WTC11 (cell line): ENCODE results near the gene ZNF254. TPM values are rescaled to one million over a fixed set of nuclear protein-coding genes. Genes with fewer than 3 reads are reported as not detected.

Source experiments
- ATAC-seq: fragments of 200-7000 bp; cut with Tn5 transposase; 2 replicates; pipeline ENCODE4 v1.10.0; 2021; ENCODE audit warnings: mild to moderate bottlenecking, moderate library complexity
- CTCF ChIA-PET: fragments of 300-600 bp; sonication (Branson Sonifier 250); formaldehyde crosslinking; loops from one replicate; lab custom pipeline; 2021; ENCODE audit warnings: antibody characterized with exemption; lab: Charles Lee
- POLR2A ChIA-PET: fragments of 350-600 bp; sonication (Branson Sonifier 250); formaldehyde crosslinking; loops from one replicate; lab custom pipeline; 2021; ENCODE audit warnings: antibody characterized with exemption; lab: Charles Lee
- DNase-seq: peaks from one replicate; pipeline ENCODE4 v3.0.0; 2021; ENCODE audit warnings: low spot score
- H3K27ac Mint-ChIP-seq: 2 replicates; pipeline ENCODE4 v1.8.0; 2021; ENCODE audit warnings: mixed read lengths
- H3K27me3 Mint-ChIP-seq: 2 replicates; pipeline ENCODE4 v1.8.0; 2021; ENCODE audit warnings: low read depth, mild to moderate bottlenecking, moderate library complexity, mixed read lengths
- H3K36me3 Mint-ChIP-seq: 2 replicates; pipeline ENCODE4 v1.8.0; 2021; ENCODE audit warnings: mixed read lengths
- H3K4me1 Mint-ChIP-seq: 2 replicates; pipeline ENCODE4 v1.8.0; 2022; ENCODE audit warnings: mixed read lengths
- H3K4me3 Mint-ChIP-seq: 2 replicates; pipeline ENCODE4 v1.8.0; 2021; ENCODE audit warnings: mild to moderate bottlenecking, moderate library complexity, mixed read lengths
- H3K9me3 Mint-ChIP-seq: 2 replicates; pipeline ENCODE4 v1.8.0; 2021; ENCODE audit warnings: mixed read lengths
- ATF3 ChIP-seq: sonication (generic); formaldehyde crosslinking; conservative IDR thresholded peaks from 2 replicates; pipeline ENCODE4 v1.8.1; 2022; ENCODE audit warnings: mild to moderate bottlenecking, missing genetic modification reagents
- CBFB ChIP-seq: sonication (generic); formaldehyde crosslinking; IDR thresholded peaks from 2 replicates; pipeline ENCODE4 v1.8.1; 2022; ENCODE audit warnings: mild to moderate bottlenecking, low read depth, missing genetic modification reagents
- CDX4 ChIP-seq: fragments of 250-450 bp; sonication (Bioruptor Pico); IDR thresholded peaks from 2 replicates; pipeline ENCODE4 v1.9.0; 2021; ENCODE audit warnings: moderate library complexity, mild to moderate bottlenecking, inconsistent platforms, borderline replicate concordance
- EMX1 ChIP-seq: fragments of 250-450 bp; sonication (Bioruptor Pico); IDR thresholded peaks from 2 replicates; pipeline ENCODE4 v1.8.0; 2021; ENCODE audit warnings: mild to moderate bottlenecking
- GABPB1 ChIP-seq: sonication (generic); formaldehyde crosslinking; IDR thresholded peaks from 2 replicates; pipeline ENCODE4 v1.8.1; 2023; ENCODE audit warnings: mild to moderate bottlenecking, missing genetic modification reagents
- GTF2I ChIP-seq: fragments of 250-450 bp; sonication (Bioruptor Pico); conservative IDR thresholded peaks from 2 replicates; pipeline ENCODE4 v1.4.0; 2021; ENCODE audit warnings: mild to moderate bottlenecking
- IRF2 ChIP-seq: sonication (generic); formaldehyde crosslinking; IDR thresholded peaks from 2 replicates; pipeline ENCODE4 v1.8.0; 2022; ENCODE audit warnings: low read depth, missing genetic modification reagents, borderline replicate concordance
- MLX ChIP-seq: sonication (generic); formaldehyde crosslinking; IDR thresholded peaks from 2 replicates; pipeline ENCODE4 v1.8.1; 2023; ENCODE audit warnings: mild to moderate bottlenecking, missing genetic modification reagents, moderate library complexity
- NFYB ChIP-seq: sonication (generic); formaldehyde crosslinking; conservative IDR thresholded peaks from 2 replicates; pipeline ENCODE4 v1.8.0; 2022; ENCODE audit warnings: low read depth, missing genetic modification reagents
- SMAD4 ChIP-seq: sonication (generic); formaldehyde crosslinking; IDR thresholded peaks from 2 replicates; pipeline ENCODE4 v1.8.0; 2022; ENCODE audit warnings: mild to moderate bottlenecking, missing genetic modification reagents
- TEAD4 ChIP-seq: sonication (generic); formaldehyde crosslinking; IDR thresholded peaks from 2 replicates; pipeline ENCODE4 v1.8.0; 2022; ENCODE audit warnings: mild to moderate bottlenecking, missing genetic modification reagents
- TP53 ChIP-seq: sonication (generic); formaldehyde crosslinking; IDR thresholded peaks from 2 replicates; pipeline ENCODE4 v1.8.1; 2023; ENCODE audit warnings: mild to moderate bottlenecking, missing genetic modification reagents
- ZMAT4 ChIP-seq: fragments of 250-450 bp; sonication (Bioruptor Pico); IDR thresholded peaks from 2 replicates; pipeline ENCODE4 v1.9.0; 2021; ENCODE audit warnings: mild to moderate bottlenecking
- ZNF532 ChIP-seq: fragments of 250-450 bp; sonication (Bioruptor Pico); IDR thresholded peaks from 2 replicates; pipeline ENCODE4 v1.9.0; 2021; ENCODE audit warnings: mild to moderate bottlenecking, borderline replicate concordance
- total RNA-seq: library from RNA; stranded (reverse); gene quantifications from 3 replicates; pipeline ENCODE4 v1.2.3, GENCODE V29; 2021

Gene ZNF254
- total RNA-seq, 1 experiment from 2014 or later = 34.5 TPM

GRCh38 chr19:24127601-24128000, 40.6 kb downstream of the ZNF254 start:
- H3K4me3 Mint-ChIP-seq = no peak overlapping the region
- ATAC-seq (no peak), DNase-seq (no peak)
- peaks cover 11% of the 10 kb centered on the region for H3K27me3 Mint-ChIP-seq
- no peaks in the 10 kb centered on the region for H3K4me1 Mint-ChIP-seq
- POLR2A ChIA-PET = no interaction called here
- H3K27ac Mint-ChIP-seq = no peak overlapping the region
- peaks cover 90% of the 10 kb centered on the region for H3K36me3 Mint-ChIP-seq
- no peak for TF ChIP-seq GTF2I
- TF ChIP-seq ATF3 (CRISPR knock-in tag) = no peak
- TF ChIP-seq ZNF532 (CRISPR knock-in tag) = no peak
- no peak for TF ChIP-seq CDX4 (CRISPR knock-in tag)
- TF ChIP-seq TP53 (CRISPR knock-in tag) = no peak
- TF ChIP-seq EMX1 (CRISPR knock-in tag) = no peak
- no peak for TF ChIP-seq ZMAT4 (CRISPR knock-in tag)
- no peak for TF ChIP-seq NFYB (CRISPR knock-in tag)
- no peak for TF ChIP-seq MLX (CRISPR knock-in tag)
- TF ChIP-seq SMAD4 = no peak
- H3K9me3 Mint-ChIP-seq = peaks cover 72% of the 10 kb centered on the region
- CTCF ChIA-PET = no interaction called here

- H3K9me3 Mint-ChIP-seq = peaks cover 66% of the 10 kb centered on the region
- POLR2A ChIA-PET = interaction anchor here (0.6 kb wide), 1 partner anchor 868 kb away, joined by 3 read pairs; no protein-coding TSS in a partner anchor
- H3K4me1 Mint-ChIP-seq = peaks cover 21% of the 10 kb centered on the region
- DNase-seq (no peak), ATAC-seq (no peak)
- H3K27ac Mint-ChIP-seq = no peak overlapping the region
- TF ChIP-seq IRF2 (CRISPR knock-in tag) (no peak), GABPB1 (CRISPR knock-in tag) (peak; percentile 45)
- TF ChIP-seq, all 79 proteins: peak for 1
- no peaks in the 10 kb centered on the region for H3K27me3 Mint-ChIP-seq
- H3K36me3 Mint-ChIP-seq = peaks cover 36% of the 10 kb centered on the region
- H3K4me3 Mint-ChIP-seq = no peak overlapping the region
- CTCF ChIA-PET = no interaction called here
Observed at GRCh38 chr19:24140099-24140498, 53.1 kb downstream of the ZNF254 start.

GRCh38 chr19:24140591-24140990, 53.6 kb downstream of the ZNF254 start:
- Mint-ChIP-seq H3K27me3 (no peaks in the 10 kb centered on the region), H3K9me3 (peaks cover 64% of the 10 kb centered on the region), H3K4me3 (no peak overlapping the region), H3K36me3 (peaks cover 36% of the 10 kb centered on the region), H3K27ac (no peak overlapping the region), H3K4me1 (peaks cover 21% of the 10 kb centered on the region)
- ATAC-seq (no peak), DNase-seq (no peak)
- POLR2A ChIA-PET = interaction anchor here (0.6 kb wide), 1 partner anchor 869 kb away, joined by 3 read pairs; no protein-coding TSS in a partner anchor
- no peak for TF ChIP-seq TEAD4 (CRISPR knock-in tag)
- no peak for TF ChIP-seq CBFB (CRISPR knock-in tag)
- no peak for TF ChIP-seq TP53 (CRISPR knock-in tag)
- CTCF ChIA-PET = no interaction called here
